Middle frontal gyrus (tissue), 1 donor: ENCODE data around the gene ZNF383.
"Not testable (repeated sequence)": the region's sequence is repeated elsewhere in the genome, so short reads cannot be mapped to it uniquely, and the experiment has no call there.

ENCODE experiments used
- DNase-seq: peaks from one replicate; pipeline ENCODE4 v3.0.0-alpha.2; 2015; ENCODE audit warnings: low spot score; ENCODE audit errors: extremely low spot score

ZNF383 gene

DNA sequence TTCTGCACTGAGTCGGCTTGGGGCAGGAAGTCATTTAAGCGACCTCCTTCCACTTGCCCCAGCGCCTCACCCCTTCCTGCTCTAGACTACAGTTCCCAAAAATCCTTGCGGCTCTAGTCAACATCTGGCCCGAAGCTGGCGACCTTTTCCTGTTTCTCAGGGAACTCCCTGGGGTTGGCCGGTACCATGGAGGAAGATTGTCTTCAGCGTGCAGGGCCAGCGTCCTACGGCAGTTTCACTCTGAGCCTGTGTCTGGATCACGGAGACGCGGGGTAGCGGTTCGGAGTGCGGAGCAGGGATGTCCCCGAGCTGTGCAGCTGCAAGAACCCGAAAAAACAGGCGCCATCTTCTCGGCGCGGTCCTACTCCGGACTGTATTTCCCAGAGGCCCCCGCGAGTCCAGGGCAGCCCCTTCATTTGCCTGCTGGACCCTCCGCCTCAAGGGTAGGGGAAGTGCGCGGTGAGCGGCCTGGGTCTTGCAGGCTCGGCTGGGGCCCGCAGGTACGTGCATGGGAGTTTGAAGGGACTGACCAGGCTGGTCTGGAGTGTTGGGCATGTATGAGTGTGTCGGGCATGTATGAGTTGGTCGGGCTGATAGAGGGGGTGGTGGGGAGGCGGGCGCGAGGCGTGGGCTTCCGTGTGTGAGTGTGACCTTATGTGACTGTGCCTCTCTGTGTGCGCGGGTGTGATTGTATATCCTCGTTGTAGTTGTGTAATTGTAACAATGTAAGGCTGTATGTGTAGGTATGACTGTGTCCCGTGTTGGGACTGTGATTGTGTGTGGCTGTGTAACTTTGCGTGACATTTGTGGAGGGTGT is at the start of gene ZNF383:
Gene ZNF383, plus strand, starts transcription at position 440 of the 817 bp plus-strand sequence. CDS start 12,240 bp downstream, outside the sequence.
- DNase-seq, result peak; percentile 90

DNA sequence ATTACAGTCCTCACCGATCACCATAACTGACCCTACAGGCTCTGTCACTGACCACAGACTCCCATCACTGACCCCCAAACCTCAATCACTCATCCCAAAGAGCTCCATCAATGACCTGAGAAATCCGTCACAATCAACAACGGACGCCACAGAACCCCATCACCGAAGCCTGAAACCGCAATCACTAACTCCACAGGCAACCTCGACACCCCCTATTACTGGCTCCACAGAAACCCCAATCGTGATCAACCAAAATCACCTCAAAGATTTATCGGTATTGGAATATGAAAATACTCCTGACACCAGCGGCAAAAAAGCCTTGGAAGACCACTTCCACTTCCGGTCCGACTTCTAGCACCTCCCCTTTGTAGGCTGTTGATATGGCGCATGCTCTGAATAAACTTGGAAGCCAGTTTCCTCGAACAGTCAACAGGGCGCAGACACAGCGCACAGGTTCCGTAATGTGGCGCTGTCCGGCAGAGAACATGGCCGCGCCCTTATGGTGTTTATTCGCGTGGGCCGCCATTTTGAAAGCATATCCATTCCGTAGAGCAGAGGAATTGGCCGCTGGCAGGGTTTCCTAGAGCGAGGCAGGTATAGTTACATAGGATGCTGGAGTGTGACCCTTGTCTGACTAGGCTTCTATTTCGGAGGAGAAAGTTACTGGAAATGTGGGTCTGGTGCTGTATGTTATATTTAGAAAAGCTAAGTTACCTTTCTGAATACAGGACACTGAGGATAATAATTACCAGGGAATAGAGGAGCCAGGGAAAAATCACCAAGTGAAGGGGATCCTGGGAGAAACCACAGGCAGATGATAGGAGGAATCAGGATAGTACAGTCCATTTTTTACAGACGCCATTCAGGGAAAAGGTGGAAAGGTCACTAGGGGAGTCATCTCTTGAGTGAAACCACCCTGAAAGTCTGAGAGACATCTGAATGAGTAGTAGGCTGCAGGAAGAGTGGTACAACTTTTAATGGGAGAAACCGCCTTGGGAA is 45.3 kb upstream of the ZNF383 start, which contains the start of gene ZNF585A:
Gene ZNF585A, minus strand, starts transcription at position 328 of the 999 bp plus-strand sequence. CDS start 2,785 bp downstream, outside the sequence.
- DNase-seq, result peak; percentile 92

DNA sequence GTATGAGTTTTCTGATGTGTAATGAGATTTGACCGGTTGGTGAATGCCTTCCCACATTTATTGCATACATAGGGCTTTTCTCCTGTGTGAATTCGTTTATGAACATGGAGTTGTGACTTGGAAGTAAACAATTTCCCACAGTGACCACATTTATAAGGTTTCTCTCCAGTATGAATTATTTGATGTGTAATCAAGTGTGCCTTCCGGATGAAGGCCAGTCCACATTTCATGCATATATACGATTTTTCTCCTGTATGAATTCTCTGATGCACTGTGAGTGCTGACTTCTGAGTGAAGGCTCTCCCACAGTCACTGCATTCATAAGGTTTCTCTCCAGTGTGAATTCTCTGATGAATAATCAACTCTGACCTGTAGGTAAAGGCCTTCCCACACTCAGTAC is 31.9 kb upstream of the ZNF383 start:
- not testable (repeated sequence) for DNase-seq

DNA sequence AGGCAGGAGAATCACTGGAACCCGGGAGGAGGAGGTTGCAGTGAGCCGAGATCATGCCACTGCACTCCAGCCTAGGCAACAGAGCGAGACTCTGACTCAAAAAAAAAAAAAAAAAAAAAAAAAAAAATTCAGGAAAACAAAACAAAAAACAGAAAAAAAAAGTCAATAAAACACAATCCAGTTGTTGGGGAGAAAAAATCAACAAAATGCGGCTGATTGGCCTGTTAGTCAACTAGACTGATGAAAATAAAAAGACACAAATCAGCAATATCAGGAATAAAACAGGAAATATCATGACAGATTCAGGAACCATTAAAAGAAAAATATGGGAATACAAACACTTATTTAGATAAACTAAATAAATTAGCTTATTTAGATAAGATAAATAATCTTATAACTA is 22.8 kb upstream of the ZNF383 start:
- DNase-seq, result not testable (repeated sequence)

DNA sequence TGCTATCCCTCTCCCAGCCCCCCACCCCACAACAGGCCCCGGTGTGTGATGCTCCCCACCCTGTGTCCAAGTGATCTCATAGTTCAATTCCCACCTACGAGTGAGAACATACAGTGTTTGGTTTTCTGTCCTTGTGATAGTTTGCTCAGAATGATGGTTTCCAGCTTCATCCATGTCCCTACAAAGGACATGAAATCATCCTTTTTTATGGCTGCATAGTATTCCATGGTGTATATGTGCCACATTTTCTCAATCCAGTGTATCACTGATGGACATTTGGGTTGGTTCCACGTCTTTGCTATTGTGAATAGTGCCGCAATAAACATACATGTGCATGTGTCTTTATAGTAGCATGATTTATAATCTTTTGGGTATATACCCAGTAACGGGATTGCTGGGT is 20.9 kb upstream of the ZNF383 start:
- DNase-seq, result not testable (repeated sequence)

DNA sequence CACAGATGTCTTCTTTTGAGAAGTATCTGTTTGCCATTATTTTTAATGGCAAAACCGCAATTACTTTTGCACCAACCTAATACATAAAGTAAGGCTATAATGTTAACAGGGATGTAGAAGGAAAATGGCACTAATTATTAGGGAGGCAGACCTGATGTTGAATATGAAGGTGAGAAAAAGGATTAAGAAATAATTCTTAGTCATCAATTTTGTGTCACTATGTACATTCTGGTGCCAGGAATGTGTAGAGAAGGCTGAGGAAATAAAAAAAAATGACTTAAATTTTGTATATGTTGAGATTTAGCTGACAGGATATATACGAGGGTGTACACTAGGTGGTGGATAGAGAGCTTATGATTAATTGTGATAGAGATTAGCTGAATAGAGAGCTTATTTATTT is 20.2 kb upstream of the ZNF383 start:
- no peak for DNase-seq

DNA sequence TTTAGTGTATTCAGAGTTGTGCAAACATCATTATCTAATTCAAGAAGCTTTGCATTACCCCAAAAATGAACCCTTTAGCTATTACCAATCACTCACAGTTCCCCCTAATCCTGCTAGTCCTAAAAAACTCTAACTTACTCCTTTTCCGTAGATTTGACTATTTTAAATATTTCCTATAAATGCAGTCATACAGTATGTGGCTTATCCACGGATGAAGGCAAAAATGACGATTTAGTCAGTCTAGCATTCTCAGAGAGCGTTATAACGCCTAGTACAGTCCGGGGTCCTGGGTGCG is 587 bp upstream of the ZNF383 start:
- no peak for DNase-seq

DNA sequence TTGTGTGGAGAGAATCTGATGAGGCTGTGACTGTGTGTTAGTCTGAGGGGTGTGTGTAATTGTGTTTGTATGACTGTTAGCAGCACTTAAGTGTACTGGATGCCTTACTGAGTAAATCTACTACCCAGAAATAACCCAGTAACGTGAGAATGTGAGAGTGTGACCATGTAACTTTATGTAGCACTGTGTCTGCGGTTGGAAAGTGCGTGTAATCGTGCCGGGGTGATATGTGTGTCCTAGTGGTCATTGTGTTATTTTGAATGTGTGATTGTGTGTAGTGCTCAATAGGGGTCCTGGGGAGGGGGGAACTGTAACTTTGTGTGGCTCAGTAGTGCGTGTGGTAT is 550 bp downstream of the ZNF383 start:
- DNase-seq, result no peak

DNA sequence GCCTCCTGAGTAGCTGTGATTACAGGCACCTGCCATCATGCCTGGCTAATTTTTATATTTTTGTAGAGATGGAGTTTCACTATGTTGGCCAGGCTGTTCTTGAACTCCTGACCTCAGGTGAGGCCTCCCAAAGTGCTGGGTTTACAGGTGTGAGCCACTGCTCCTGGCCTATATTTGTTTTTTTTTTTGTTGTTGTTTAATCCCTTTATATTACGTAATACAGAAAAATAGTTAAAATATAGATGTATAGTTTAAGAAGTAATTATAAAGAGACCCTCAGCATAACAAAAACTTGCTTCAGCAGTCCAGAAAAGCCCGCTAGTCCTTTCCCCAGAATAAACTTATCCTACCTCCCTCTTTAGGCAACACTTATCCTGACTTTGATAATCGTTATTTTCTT is 2.4 kb downstream of the ZNF383 start:
- no peak for DNase-seq

DNA sequence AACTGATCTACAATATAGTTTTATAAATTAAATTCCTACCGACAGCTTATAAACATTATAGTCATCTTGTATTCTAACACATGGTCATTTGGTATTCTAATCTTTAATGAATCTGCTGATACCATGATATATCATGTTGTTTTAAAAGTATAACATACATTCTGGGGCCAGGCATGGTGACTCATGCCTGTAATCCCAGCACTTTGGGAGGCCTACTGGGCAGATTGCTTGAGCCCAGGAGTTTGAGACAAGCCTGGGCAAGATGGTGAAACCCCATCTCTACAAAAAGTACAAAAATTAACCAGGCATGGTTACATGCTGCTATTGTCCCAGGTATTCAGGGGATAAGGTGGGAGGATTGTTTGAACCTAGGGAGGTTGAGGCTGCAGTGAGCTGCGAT is 3.1 kb downstream of the ZNF383 start:
- no peak for DNase-seq

DNA sequence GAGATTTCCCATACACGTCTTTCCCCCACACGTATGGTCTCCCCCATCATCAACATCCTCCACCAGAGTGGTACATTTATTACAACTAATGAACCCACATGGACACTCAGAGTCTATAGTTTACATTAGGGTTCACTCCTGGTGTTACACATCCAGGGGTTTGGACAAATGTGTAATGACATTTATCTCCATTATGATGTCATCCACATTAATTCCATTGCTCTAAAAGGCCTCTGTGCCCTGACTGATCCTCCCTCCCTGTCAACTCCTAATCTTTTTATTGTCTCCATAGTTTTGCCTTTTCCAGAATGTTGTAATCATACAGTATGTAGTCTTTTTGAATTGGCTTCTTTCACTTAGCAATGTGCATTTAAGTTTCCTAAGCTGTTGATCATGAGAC is 8.2 kb downstream of the ZNF383 start:
- no peak for DNase-seq

DNA sequence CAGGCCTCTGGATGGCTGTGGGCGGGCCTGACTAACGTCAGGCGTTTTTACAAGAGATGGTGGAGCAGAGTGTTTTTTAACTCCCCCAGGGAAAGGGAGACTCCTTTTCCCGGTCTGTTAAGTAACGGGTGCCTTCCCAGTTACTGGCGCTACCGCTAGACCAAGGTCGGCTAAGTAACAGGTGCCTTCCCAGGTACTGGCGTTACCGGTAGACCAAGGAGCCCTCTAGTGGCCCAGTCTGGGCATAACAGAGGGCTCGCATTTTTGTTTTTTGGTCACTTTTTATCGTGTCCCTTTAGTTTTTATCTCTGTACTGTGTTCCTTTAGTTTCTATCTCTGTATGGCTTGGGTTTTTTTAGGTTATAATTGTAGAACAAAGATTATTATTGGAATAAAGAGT is 10.0 kb downstream of the ZNF383 start:
- DNase-seq, result no peak

DNA sequence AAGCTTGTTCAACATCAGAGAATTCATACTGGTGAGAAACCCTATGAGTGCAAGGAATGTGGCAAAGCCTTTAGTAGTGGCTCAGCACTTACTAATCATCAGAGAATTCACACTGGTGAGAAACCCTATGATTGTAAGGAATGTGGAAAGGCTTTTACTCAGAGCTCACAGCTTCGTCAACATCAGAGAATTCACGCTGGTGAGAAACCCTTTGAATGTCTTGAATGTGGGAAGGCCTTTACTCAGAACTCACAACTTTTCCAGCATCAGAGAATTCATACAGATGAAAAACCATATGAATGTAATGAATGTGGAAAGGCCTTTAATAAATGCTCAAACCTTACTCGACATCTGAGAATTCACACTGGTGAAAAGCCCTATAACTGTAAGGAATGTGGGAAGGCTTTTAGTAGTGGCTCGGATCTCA is 25.2 kb downstream of the ZNF383 start:
- no peak for DNase-seq

DNA sequence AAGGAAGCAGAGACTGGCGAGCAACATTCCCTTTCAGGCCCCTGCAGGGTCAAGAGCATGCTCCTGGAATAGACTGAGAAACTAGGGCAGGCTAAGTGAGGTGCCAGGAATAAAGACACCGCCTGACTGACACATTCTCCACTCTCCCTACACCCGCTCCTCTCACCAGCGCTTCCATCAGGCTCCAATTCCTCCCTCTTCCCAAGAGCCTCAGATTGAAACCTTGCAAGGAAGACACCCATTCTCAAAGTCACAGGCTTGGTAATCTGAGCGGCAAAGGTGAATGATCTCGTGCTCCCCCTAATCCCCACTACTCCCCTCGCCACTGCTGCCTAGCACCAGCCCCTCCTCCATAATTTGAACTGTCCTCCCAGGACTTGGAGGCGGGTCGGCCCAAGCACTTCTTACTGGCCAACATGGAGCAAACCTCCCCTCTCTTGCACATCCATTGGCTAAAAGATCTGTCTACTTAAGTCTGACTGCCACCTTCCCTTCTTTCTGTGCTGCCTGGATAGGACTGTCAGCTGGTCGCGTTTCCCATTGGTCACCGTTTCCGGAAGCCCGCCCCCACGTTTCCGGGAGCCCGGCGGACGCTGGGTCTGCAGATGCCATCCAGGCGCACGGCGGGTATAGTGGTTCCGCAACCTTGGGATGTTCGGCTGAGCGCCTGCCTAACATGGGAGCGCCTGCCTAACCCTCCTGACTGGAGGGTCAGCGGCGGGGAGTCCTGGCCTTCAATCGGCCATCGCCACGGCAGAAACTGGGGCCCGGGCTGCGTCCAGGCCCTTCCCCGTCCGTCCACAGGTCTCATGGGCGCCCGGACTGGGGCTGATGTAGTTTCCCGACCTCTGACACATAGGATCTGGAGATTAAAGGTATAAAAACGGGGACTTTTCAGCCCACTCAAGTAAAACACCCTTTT is 33.6 kb downstream of the ZNF383 start:
- peak; percentile 92 for DNase-seq

DNA sequence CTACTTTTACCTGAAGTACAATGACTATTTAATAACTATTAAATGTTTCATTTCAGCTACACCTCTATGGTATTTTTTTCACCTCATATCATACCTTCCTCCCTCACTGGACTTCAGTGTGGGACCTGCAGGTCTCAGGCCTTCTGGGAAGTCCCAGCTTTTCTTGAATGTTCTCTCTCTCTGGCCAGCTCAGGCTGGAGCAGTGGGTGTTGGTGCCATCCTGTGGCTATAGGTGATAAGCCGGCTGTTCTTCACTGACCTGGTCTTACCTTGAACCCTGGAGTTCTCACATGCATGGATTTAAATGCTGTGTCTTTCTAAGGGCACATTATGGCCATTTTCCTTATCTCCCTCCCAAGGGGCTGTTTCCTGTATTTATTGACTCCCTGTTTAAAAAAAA is 45.0 kb downstream of the ZNF383 start:
- not testable (repeated sequence) for DNase-seq

DNA sequence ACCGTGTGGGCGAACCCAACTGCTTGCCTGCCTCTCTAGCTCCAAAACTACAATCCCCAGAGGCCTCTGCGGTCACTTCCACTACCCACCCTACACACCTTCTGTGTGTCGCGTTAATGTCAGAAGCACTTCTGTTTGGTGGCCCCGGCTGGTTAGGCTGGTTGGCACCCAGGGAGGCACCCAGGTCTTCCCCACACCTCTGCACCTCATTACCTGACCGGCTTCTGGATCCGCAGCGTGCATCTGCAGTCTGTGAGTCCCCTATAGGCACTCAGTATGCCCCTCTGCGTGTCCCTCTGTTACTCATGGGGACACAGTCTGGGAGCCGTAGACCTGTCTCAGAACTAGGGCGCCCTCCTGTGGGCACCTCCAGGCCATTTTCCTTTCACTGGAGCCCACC is 49.0 kb downstream of the ZNF383 start:
- not testable (repeated sequence) for DNase-seq

DNA sequence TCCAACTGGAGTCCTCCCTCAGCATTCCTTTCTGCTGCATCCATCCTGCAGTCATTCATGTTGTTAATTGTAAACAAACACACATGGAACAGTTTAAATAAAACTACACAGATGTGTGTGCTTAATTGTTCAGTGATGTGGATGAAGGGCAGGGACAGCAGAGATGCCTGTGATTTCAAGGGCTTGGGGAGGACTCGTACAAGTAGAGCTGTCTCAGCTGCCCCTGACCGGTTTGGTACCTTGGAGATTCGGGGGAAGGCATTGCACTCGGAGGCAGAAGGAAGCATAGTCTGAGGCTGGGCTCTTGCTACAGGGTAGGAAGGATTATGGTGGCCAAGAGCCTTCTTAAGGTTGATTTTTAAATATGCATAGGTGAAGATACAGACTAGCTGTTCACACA is 49.7 kb downstream of the ZNF383 start:
- not testable (repeated sequence) for DNase-seq

DNA sequence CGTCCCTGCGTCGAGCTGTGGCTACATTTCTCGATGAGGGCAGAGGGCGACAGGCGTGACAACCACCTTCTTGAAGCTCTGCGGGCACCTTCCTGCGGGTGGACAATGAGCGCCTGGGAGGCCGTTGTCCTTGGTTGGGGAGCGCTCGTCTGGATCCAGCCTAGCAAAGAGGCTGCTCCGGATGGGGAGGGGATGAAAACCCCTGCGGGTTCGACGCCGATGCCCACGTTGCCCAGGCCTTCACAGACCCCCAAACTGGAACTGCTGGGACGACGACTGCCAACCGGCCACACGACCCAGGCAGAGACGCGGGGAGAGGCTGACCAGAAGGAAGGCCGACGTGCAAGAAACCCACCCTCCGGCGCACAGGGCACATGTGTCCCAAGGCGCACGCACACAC is 62.6 kb downstream of the ZNF383 start:
- DNase-seq, result not testable (repeated sequence)

DNA sequence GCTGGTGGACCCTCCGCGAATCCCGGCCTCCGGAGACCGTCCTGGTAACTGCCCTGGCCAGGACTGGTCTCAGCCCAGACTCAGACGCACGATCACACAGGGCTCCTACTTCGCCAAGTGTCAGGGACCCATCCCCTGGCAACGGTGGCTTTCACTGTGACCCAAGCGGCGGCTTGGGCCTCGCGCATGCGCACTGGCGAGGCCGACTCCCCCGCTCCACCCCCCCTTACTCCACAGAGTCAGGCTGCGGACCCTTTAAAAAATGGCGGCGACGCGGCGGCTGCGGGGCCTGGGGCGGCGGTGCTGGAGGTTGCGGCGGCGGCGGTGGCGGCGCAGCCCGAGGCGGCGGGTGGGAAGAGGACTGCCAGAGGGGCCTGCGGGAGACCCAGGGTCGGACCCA is 66.0 kb downstream of the ZNF383 start:
- not testable (repeated sequence) for DNase-seq

DNA sequence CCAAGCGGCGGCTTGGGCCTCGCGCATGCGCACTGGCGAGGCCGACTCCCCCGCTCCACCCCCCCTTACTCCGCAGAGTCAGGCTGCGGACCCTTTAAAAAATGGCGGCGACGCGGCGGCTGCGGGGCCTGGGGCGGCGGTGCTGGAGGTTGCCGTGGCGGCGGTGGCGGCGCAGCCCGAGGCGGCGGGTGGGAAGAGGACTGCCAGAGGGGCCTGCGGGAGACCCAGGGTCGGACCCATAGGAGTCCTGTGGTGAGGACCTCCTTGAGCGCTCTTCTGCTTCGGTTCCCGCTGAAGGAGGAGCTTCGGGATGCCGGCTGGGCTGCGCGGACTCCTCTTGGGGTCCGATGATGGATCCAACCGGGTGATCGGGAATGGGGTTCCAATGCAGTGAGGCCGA is 71.2 kb downstream of the ZNF383 start:
- DNase-seq, result not testable (repeated sequence)
